GM21526 (cell line): ENCODE measurements around the gene UCK1.

Experiments
- ATAC-seq: cut with Tn5 transposase; IDR thresholded peaks from one replicate; pipeline ENCODE4 v1.9.1; 2021; ENCODE audit warnings: moderate library complexity; ENCODE audit not compliant: unreplicated experiment, low FRiP score

Gene UCK1

GRCh38 chr9:131500939-131501541, 30.0 kb downstream of the UCK1 start:
- no peak for ATAC-seq

GRCh38 chr9:131500377-131500776, 30.7 kb downstream of the UCK1 start:
- no peak for ATAC-seq

GRCh38 chr9:131499254-131499767, 31.8 kb downstream of the UCK1 start:
- ATAC-seq, result no peak

GRCh38 chr9:131496844-131497405, 34.1 kb downstream of the UCK1 start:
- ATAC-seq, result no peak

GRCh38 chr9:131495785-131496184, 35.3 kb downstream of the UCK1 start:
- no peak for ATAC-seq

GRCh38 chr9:131494296-131494870, 36.7 kb downstream of the UCK1 start:
- no peak for ATAC-seq

GRCh38 chr9:131492070-131492469, 39.0 kb downstream of the UCK1 start:
- no peak for ATAC-seq

- ATAC-seq, result no peak
These were observed 39.9 kb downstream of the UCK1 start for GRCh38 chr9:131491001-131491710.

GRCh38 chr9:131490514-131490913, 40.5 kb downstream of the UCK1 start:
- no peak for ATAC-seq

- no peak for ATAC-seq
These were observed 43.4 kb downstream of the UCK1 start for GRCh38 chr9:131487621-131488031.

GRCh38 chr9:131487001-131487400, 44.1 kb downstream of the UCK1 start:
- ATAC-seq, result no peak

GRCh38 chr9:131485728-131486422, 45.2 kb downstream of the UCK1 start:
- ATAC-seq, result no peak

GRCh38 chr9:131485206-131485605, 45.9 kb downstream of the UCK1 start:
- ATAC-seq, result no peak

- no peak for ATAC-seq
These were observed 46.4 kb downstream of the UCK1 start for GRCh38 chr9:131484560-131485185.

GRCh38 chr9:131484051-131484445, 47.0 kb downstream of the UCK1 start:
- no peak for ATAC-seq

- ATAC-seq, result no peak
These were observed 47.6 kb downstream of the UCK1 start for GRCh38 chr9:131483319-131484050.

GRCh38 chr9:131482343-131483006, 48.6 kb downstream of the UCK1 start:
- no peak for ATAC-seq

- no peak for ATAC-seq
These were observed 49.4 kb downstream of the UCK1 start for GRCh38 chr9:131481441-131482342.
